Mesodermal cell (in vitro differentiated cells): ENCODE data around the gene GADD45GIP1.

Experiments
- H3K27ac ChIP-seq: 2 replicates; pipeline ENCODE4 v1.7.0; 2013; ENCODE audit warnings: mild to moderate bottlenecking, low read depth, low read length, moderate library complexity; ENCODE audit not compliant: severe bottlenecking
- H3K36me3 ChIP-seq: 2 replicates; pipeline ENCODE4 v1.7.1; 2013; ENCODE audit warnings: mild to moderate bottlenecking, low read length, moderate library complexity; ENCODE audit not compliant: control insufficient read depth, insufficient read depth
- H3K4me1 ChIP-seq: one replicate; pipeline ENCODE4 v1.7.1; 2013; ENCODE audit warnings: mild to moderate bottlenecking, low read length; ENCODE audit not compliant: insufficient read depth, control insufficient read depth, poor library complexity, severe bottlenecking
- H3K4me3 ChIP-seq: 2 replicates; pipeline ENCODE4 v1.7.0; 2013; ENCODE audit warnings: low read length, control low read depth, mild to moderate bottlenecking; ENCODE audit not compliant: insufficient read depth, poor library complexity, severe bottlenecking; ENCODE audit errors: extremely low read depth
- H3K9me3 ChIP-seq: 2 replicates; pipeline ENCODE4 v1.7.1; 2013; ENCODE audit warnings: mild to moderate bottlenecking, low read length, moderate library complexity; ENCODE audit not compliant: control insufficient read depth
- WGBS, 2 experiments: methylation state at CpG; one replicate each; pipeline ENCODE4 v1.1.5; 2013; ENCODE audit warnings: missing lambda C conversion rate in 2 of 2; ENCODE audit not compliant: insufficient coverage in 2 of 2; 5-methylcytosine and 5-hydroxymethylcytosine counted together

Gene GADD45GIP1

GRCh38 chr19:12937093-12937926 lies 19.7 kb downstream of the GADD45GIP1 start:
- WGBS, 2 experiments = 28 to 33% methylated on average over 9 to 17 of the region's 23 CpGs
- Histone ChIP-seq H3K9me3 (no peaks in the 10 kb centered on the region), H3K4me1 (peaks cover 18% of the 10 kb centered on the region), H3K36me3 (peaks cover 35% of the 10 kb centered on the region), H3K4me3 (peak overlapping the region; percentile 100), H3K27ac (peak overlapping the region; percentile 91)

- peaks cover 14% of the 10 kb centered on the region for H3K4me1 ChIP-seq
- H3K36me3 ChIP-seq = peaks cover 31% of the 10 kb centered on the region
- 91 to 95% methylated on average over 5 to 7 of the region's 7 CpGs for WGBS, 2 experiments
- H3K9me3 ChIP-seq = no peaks in the 10 kb centered on the region
- H3K4me3 ChIP-seq = no peak overlapping the region
- H3K27ac ChIP-seq = no peak overlapping the region
These were observed 20.4 kb downstream of the GADD45GIP1 start for GRCh38 chr19:12936582-12936981.

DNA sequence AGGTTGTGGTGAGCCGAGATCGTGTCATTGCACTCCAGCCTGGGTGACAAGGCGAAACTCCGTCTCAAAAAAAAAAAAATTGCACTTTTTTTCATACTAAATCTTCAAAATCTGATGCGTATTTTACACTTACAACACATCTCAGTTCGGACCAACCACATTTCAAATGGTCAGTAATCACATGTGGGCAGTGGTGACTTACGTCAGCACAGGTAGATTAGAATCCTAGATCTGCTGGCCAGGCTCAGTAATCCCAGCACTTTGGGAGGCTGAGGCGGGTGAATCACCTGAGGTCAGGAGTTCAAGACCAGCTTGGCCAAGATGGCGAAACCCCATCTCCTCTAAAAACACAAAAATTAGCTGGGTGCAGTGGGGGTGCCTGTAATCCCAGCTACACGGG lies 22.0 kb downstream of the GADD45GIP1 start:
- 96 to 98% methylated on average over 7 to 9 of the region's 10 CpGs for WGBS, 2 experiments
- H3K36me3 ChIP-seq = peaks cover 31% of the 10 kb centered on the region
- no peak overlapping the region for H3K27ac ChIP-seq
- H3K4me3 ChIP-seq = no peak overlapping the region
- H3K9me3 ChIP-seq = no peaks in the 10 kb centered on the region
- peaks cover 10% of the 10 kb centered on the region for H3K4me1 ChIP-seq

DNA sequence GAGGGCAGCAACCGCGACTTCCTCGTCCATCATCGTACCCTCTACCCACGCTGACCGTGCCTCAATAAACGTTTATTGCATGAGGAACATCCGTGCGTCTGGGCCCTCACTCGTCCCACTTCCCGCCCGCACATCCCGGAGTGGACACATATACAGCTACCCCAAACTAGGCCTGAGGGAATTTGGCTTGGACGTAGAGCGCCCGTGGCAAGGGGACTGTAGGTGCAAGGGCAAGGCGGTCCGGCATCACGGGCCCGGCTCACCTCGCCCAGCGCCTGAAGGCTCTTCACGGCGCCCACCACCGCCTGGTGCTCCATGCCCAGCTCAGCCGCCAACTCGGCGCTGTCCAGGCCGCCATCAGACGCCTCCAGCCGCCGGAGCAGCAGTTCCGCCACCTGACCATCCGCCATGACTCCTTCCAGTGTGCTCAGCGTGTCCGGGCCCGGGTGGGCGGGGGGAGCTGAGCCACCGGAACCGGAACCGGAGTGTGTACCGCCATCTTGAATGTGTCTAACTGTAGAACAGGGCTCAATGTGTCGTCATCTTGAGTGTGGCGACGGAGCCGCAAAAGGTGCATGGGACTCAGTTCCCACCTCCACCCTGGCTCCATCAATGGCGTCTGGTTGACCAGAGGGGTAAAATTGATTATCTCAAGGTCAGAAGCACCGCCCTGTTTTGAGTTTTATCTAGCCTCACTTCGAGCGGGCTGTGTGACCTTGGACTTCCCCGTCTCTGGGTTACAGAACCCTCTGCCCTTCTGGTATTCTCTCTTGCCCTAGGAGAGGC lies 23.5 kb downstream of the GADD45GIP1 start, which contains the start of gene FARSA:
Gene FARSA (minus strand): TSS at position 425 of the 786 bp plus-strand sequence. CDS start 15 bp downstream, at position 410.
- H3K36me3 ChIP-seq = peaks cover 34% of the 10 kb centered on the region
- H3K9me3 ChIP-seq = no peaks in the 10 kb centered on the region
- H3K4me1 ChIP-seq = peaks cover 6% of the 10 kb centered on the region
- H3K27ac ChIP-seq = peak within 1 kb of the TSS; percentile 47
- peak within 1 kb of the TSS; percentile 94 for H3K4me3 ChIP-seq
- 0 to 7% methylated on average over 43 to 48 of the region's 51 CpGs for WGBS, 2 experiments

DNA sequence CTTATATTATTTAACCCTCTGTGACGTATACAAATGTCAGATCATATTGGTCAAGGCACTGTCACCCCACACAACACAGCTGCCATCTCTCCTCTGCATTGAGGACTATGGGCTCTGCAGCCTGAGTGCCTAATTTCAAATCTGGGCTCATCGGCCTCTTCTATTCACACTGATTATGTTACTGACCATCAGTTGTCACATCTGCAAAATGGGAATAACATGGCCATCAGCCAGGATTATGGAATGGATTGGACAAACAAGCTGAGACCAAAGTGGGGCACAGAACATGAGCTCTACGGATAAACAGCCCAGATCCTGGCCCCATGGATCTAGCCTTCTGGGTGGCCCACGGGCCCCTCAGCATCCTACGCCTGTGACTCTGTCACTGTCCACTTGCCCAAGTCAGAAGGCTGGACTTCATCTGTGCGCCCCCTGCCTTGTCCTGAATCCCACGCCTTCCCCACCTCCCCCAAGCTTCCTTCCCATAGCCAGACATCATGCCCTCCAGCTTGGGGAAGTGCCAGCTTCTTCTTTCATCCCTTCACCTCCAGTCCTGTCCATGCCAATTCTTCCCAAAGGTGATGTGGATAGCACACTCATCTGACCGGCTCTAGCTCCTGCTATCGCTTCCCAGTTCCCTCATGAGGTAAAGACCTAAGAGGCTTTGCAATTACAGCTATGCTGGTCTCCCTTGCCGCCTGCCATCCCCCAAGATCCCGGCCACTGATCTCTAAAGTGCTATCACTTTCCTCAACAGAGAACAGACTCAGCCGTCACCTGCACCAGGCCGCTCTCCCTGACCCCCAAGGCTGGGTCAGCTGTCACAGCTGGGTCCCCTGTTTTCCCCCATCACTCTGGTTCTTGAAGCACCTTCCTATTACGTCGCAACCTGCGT lies 24.4 kb downstream of the GADD45GIP1 start:
- H3K27ac ChIP-seq = no peak overlapping the region
- H3K9me3 ChIP-seq = no peaks in the 10 kb centered on the region
- H3K4me1 ChIP-seq = peaks cover 6% of the 10 kb centered on the region
- H3K36me3 ChIP-seq = peaks cover 40% of the 10 kb centered on the region
- peak overlapping the region; percentile 94 for H3K4me3 ChIP-seq
- 31 to 38% methylated on average over 14 to 16 of the region's 16 CpGs for WGBS, 2 experiments

- Histone ChIP-seq H3K27ac (no peak overlapping the region), H3K4me3 (no peak overlapping the region), H3K36me3 (peaks cover 58% of the 10 kb centered on the region), H3K4me1 (no peaks in the 10 kb centered on the region), H3K9me3 (no peaks in the 10 kb centered on the region)
- 97 to 98% methylated on average over 13 to 15 of the region's 19 CpGs for WGBS, 2 experiments
These were observed 26.9 kb downstream of the GADD45GIP1 start for GRCh38 chr19:12930002-12930645.

GRCh38 chr19:12924621-12925310 lies 32.3 kb downstream of the GADD45GIP1 start:
- no peak overlapping the region for H3K27ac ChIP-seq
- H3K36me3 ChIP-seq = peaks cover 65% of the 10 kb centered on the region
- H3K9me3 ChIP-seq = no peaks in the 10 kb centered on the region
- WGBS, 2 experiments = 93 to 99% methylated on average over 19 to 29 of the region's 29 CpGs
- H3K4me1 ChIP-seq = no peaks in the 10 kb centered on the region
- no peak overlapping the region for H3K4me3 ChIP-seq

- Histone ChIP-seq H3K36me3 (peaks cover 47% of the 10 kb centered on the region), H3K9me3 (no peaks in the 10 kb centered on the region), H3K4me3 (no peak overlapping the region), H3K27ac (no peak overlapping the region), H3K4me1 (no peaks in the 10 kb centered on the region)
- WGBS, 2 experiments = 93 to 100% methylated on average over 3 to 4 of the region's 4 CpGs
These were observed 34.1 kb downstream of the GADD45GIP1 start for GRCh38 chr19:12922959-12923358.

- Histone ChIP-seq H3K9me3 (no peaks in the 10 kb centered on the region), H3K4me3 (no peak overlapping the region), H3K4me1 (no peaks in the 10 kb centered on the region), H3K36me3 (peaks cover 33% of the 10 kb centered on the region), H3K27ac (no peak overlapping the region)
- WGBS, 2 experiments = 95 to 97% methylated on average over 3 of the region's 3 CpGs
These were observed 36.0 kb downstream of the GADD45GIP1 start for GRCh38 chr19:12921047-12921446.
